IMR-90 (cell line): ENCODE data around the gene MOXD1. TPM values are rescaled to one million over a fixed set of nuclear protein-coding genes. Genes with fewer than 3 reads are reported as not detected.

ENCODE experiments used
- ATAC-seq: fragments of 200-7000 bp; cut with Tn5 transposase; 2 replicates; pipeline ENCODE4 v1.9.1; 2020; ENCODE audit warnings: low read depth, mild to moderate bottlenecking, moderate library complexity
- BruUV-seq: library from RNA; stranded (reverse); fragments of 400-500 nt; replicated peaks from 2 replicates; lab custom pipeline; 2021; lab: Mats Ljungman, UMichigan
- CTCF ChIA-PET: fragments of 300-600 bp; formaldehyde crosslinking; extraction: SDS; loops from one replicate; lab custom pipeline; 2021; ENCODE audit warnings: antibody characterized with exemption; lab: Yijun Ruan, JAX
- POLR2A ChIA-PET: fragments of 300-600 bp; sonication (Branson Sonifier 250); formaldehyde crosslinking; loops from one replicate; lab custom pipeline; 2022; ENCODE audit warnings: antibody characterized with exemption; ENCODE audit not compliant: unreplicated experiment; lab: Charles Lee
- DNase-seq: peaks from one replicate; pipeline ENCODE4 v3.0.0; 2013
- H2AFZ ChIP-seq: replicated peaks from 2 replicates; pipeline ENCODE3; 2013; ENCODE audit warnings: low read length, mild to moderate bottlenecking; ENCODE audit not compliant: poor library complexity
- H2AK5ac ChIP-seq: 2 replicates; pipeline ENCODE4 v1.6.1; 2013; ENCODE audit warnings: low read depth, low read length, inconsistent platforms
- H2AK9ac ChIP-seq: replicated peaks from 2 replicates; pipeline ENCODE3; 2013; ENCODE audit warnings: mild to moderate bottlenecking, low read depth, low read length, moderate library complexity; ENCODE audit not compliant: poor library complexity
- H2BK120ac ChIP-seq: 2 replicates; pipeline ENCODE4 v1.6.1; 2013; ENCODE audit warnings: low read depth, low read length, inconsistent platforms
- H2BK15ac ChIP-seq: 3 replicates; pipeline ENCODE4 v1.6.1; 2013; ENCODE audit warnings: low read depth, low read length, inconsistent platforms
- H2BK20ac ChIP-seq: 2 replicates; pipeline ENCODE4 v1.6.1; 2013; ENCODE audit warnings: low read depth, mild to moderate bottlenecking, inconsistent platforms, low read length, moderate library complexity
- H2BK5ac ChIP-seq: 2 replicates; pipeline ENCODE4 v1.6.1; 2013; ENCODE audit warnings: mild to moderate bottlenecking, low read depth, low read length, inconsistent platforms; ENCODE audit not compliant: poor library complexity, severe bottlenecking
- H3K14ac ChIP-seq: replicated peaks from 2 replicates; pipeline ENCODE4 v1.6.1; 2013; ENCODE audit warnings: low read depth, low read length, inconsistent platforms
- H3K18ac ChIP-seq: 2 replicates; pipeline ENCODE4 v1.6.1; 2013; ENCODE audit warnings: low read depth, low read length, control low read depth
- H3K23ac ChIP-seq: 2 replicates; pipeline ENCODE4 v1.6.1; 2013; ENCODE audit warnings: low read depth, low read length, inconsistent platforms
- H3K27ac ChIP-seq: 2 replicates; pipeline ENCODE4 v1.5.1; 2013; ENCODE audit warnings: mild to moderate bottlenecking, control low read depth, low read length; ENCODE audit not compliant: insufficient read depth
- H3K27me3 ChIP-seq: 2 replicates; pipeline ENCODE4 v1.6.1; 2013; ENCODE audit warnings: low read length; ENCODE audit not compliant: control insufficient read depth, insufficient read depth
- H3K36me3 ChIP-seq: 2 replicates; pipeline ENCODE4 v1.6.1; 2013; ENCODE audit warnings: low read length, mixed read lengths; ENCODE audit not compliant: control insufficient read depth, insufficient read depth
- H3K4ac ChIP-seq: 2 replicates; pipeline ENCODE4 v1.6.1; 2013; ENCODE audit warnings: low read depth, low read length, inconsistent platforms
- H3K4me1 ChIP-seq: 2 replicates; pipeline ENCODE4 v1.6.1; 2013; ENCODE audit warnings: low read length, mixed read lengths; ENCODE audit not compliant: control insufficient read depth, insufficient read depth
- H3K4me2 ChIP-seq: 2 replicates; pipeline ENCODE4 v1.6.1; 2013; ENCODE audit warnings: low read depth, mild to moderate bottlenecking, control low read depth, low read length, moderate library complexity
- H3K4me3 ChIP-seq: 2 replicates; pipeline ENCODE4 v1.5.1; 2013; ENCODE audit warnings: low read depth, mild to moderate bottlenecking, control low read depth, low read length, moderate library complexity; ENCODE audit not compliant: insufficient read depth
- H3K56ac ChIP-seq: 2 replicates; pipeline ENCODE4 v1.6.1; 2013; ENCODE audit warnings: low read length, inconsistent platforms; ENCODE audit not compliant: insufficient read depth; ENCODE audit errors: extremely low read depth
- H3K79me1 ChIP-seq, 2 experiments: 2 replicates each; pipeline ENCODE4 v1.6.1; 2013; ENCODE audit warnings: low read length in 2 of 2, inconsistent platforms in 1 of 2, low read depth in 1 of 2
- H3K9ac ChIP-seq: 2 replicates; pipeline ENCODE4 v1.6.1; 2013; ENCODE audit warnings: low read depth, low read length, control low read depth
- H3K9me1 ChIP-seq: 2 replicates; pipeline ENCODE4 v1.6.1; 2013; ENCODE audit warnings: low read length, inconsistent platforms; ENCODE audit not compliant: insufficient read depth
- H3K9me3 ChIP-seq: 2 replicates; pipeline ENCODE4 v1.6.1; 2013; ENCODE audit warnings: low read length; ENCODE audit not compliant: control insufficient read depth, insufficient read depth
- H4K20me1 ChIP-seq: 2 replicates; pipeline ENCODE4 v1.6.1; 2013; ENCODE audit warnings: low read length, inconsistent platforms; ENCODE audit not compliant: insufficient read depth
- H4K5ac ChIP-seq: 2 replicates; pipeline ENCODE4 v1.6.1; 2013; ENCODE audit warnings: mild to moderate bottlenecking, low read depth, low read length, control low read depth
- H4K8ac ChIP-seq, 2 experiments: 2 replicates each; pipeline ENCODE4 v1.6.1; 2013; ENCODE audit warnings: low read depth in 2 of 2, low read length in 2 of 2, control low read depth in 1 of 2, inconsistent platforms in 1 of 2
- H4K91ac ChIP-seq: 2 replicates; pipeline ENCODE4 v1.6.1; 2013; ENCODE audit warnings: low read depth, low read length, inconsistent platforms; ENCODE audit not compliant: insufficient read depth
- BHLHE40 ChIP-seq: fragments of 150-350 bp; IDR thresholded peaks from 2 replicates; pipeline ENCODE4 v1.6.1; 2016; ENCODE audit warnings: mild to moderate bottlenecking, low read depth, low read length
- CEBPB ChIP-seq: IDR thresholded peaks from 2 replicates; pipeline ENCODE4 v1.6.1; 2012; ENCODE audit warnings: low read depth, low read length, improper control_type of control experiment
- FOS ChIP-seq: fragments of 150-350 bp; IDR thresholded peaks from 2 replicates; pipeline ENCODE4 v1.6.1; 2016; ENCODE audit warnings: low read depth, low read length
- MAFK ChIP-seq: IDR thresholded peaks from 2 replicates; pipeline ENCODE4 v1.6.1; 2012; ENCODE audit warnings: low read depth, low read length, improper control_type of control experiment
- MAZ ChIP-seq: IDR thresholded peaks from 2 replicates; pipeline ENCODE4 v1.6.1; 2012; ENCODE audit warnings: low read depth, mild to moderate bottlenecking, low read length, improper control_type of control experiment, moderate library complexity, borderline replicate concordance
- MXI1 ChIP-seq: IDR thresholded peaks from 2 replicates; pipeline ENCODE4 v1.6.1; 2012; ENCODE audit warnings: low read depth, mild to moderate bottlenecking, low read length, moderate library complexity, borderline replicate concordance
- POLR2A ChIP-seq: IDR thresholded peaks from 2 replicates; pipeline ENCODE4 v1.6.1; 2012; ENCODE audit warnings: mild to moderate bottlenecking, low read depth, low read length
- RCOR1 ChIP-seq: IDR thresholded peaks from 2 replicates; pipeline ENCODE4 v1.6.1; 2012; ENCODE audit warnings: mild to moderate bottlenecking, low read length, improper control_type of control experiment; ENCODE audit not compliant: insufficient replicate concordance
- RFX5 ChIP-seq: IDR thresholded peaks from 2 replicates; pipeline ENCODE4 v1.8.0; 2012; ENCODE audit warnings: low read depth, mild to moderate bottlenecking, low read length, moderate library complexity
- SMC3 ChIP-seq: fragments of 150-350 bp; IDR thresholded peaks from 2 replicates; pipeline ENCODE4 v1.6.1; 2016; ENCODE audit warnings: low read depth, mild to moderate bottlenecking, antibody characterized with exemption, low read length, moderate library complexity
- WGBS, 2 experiments: methylation state at CpG; one replicate each; pipeline versions ENCODE4 v1.1.5 to v1.1.7; 2013; ENCODE audit warnings: missing lambda C conversion rate in 2 of 2; ENCODE audit not compliant: insufficient read length in 1 of 2; ENCODE audit errors: extremely low coverage in 2 of 2; 5-methylcytosine and 5-hydroxymethylcytosine counted together
- dilution Hi-C: fragments of 300-500 bp; cut with HindIII; formaldehyde crosslinking; loops from one replicate; pipeline ENCODE4 v1.14.3; 2018; ENCODE audit warnings: low sequenced_read_pairs; ENCODE audit not compliant: unreplicated experiment
- in situ Hi-C: fragments of 300-500 bp; cut with MboI; formaldehyde crosslinking; loops from 3 replicates; pipeline ENCODE4 v1.14.3; 2019; ENCODE audit warnings: low sequenced_read_pairs, inconsistent platforms, mixed read lengths
- intact Hi-C: fragments of 100-400 bp; cut with micrococcal nuclease; formaldehyde crosslinking; loops from 2 replicates; pipeline ENCODE4 v1.10.0; 2022
- polyA plus RNA-seq, 3 experiments: library from polyadenylated mRNA; depleted of rRNA; stranded (reverse); fragments of >200 nt; gene quantifications; 2 replicates each; pipeline ENCODE4 v1.2.3, GENCODE V29; 2012; ENCODE audit warnings: low replicate concordance in 1 of 3
- total RNA-seq: library from RNA; depleted of rRNA; stranded (reverse); fragments of >200 nt; gene quantifications from 2 replicates; pipeline ENCODE4 v1.2.3, GENCODE V29; 2012
- TF ChIP-seq, protein P1 (sequence below): fragments of 150-350 bp; IDR thresholded peaks from 2 replicates; pipeline ENCODE4 v1.6.1; 2017; ENCODE audit warnings: mild to moderate bottlenecking, antibody characterized with exemption, low read length, low read depth
- TF ChIP-seq, protein P2 (sequence below): fragments of 150-350 bp; IDR thresholded peaks from 2 replicates; pipeline ENCODE4 v1.6.1; 2016; ENCODE audit warnings: low read depth, mild to moderate bottlenecking, low read length, moderate library complexity, borderline replicate concordance

The MOXD1 gene
- total and polyA plus RNA-seq, 2 of the 4 experiments (the other 2 are of a cell fraction): 10.0 to 19.4 TPM

DNA sequence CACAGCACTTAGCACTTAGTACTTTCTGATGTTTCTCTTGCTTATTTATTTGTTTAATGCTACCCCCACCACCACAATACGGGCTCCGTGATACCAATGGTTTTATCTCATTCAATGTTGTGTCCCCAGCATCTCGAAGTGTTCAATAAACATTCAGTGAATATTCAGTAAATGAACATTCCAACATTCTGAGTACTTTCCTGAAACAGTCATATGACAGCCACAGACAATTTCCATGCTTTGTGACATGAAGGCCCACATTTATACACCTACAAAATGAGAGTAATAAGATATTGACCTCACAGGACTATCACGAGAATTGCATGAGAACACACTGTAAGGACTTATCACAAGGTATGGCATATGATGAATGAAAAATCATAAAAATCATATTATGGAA lies 10.8 kb downstream of the MOXD1 start:
- Histone ChIP-seq H4K8ac (peak overlapping the region in 1 of 2 experiments; percentile 63; a peak in 2 of 4 replicates), H3K23ac (peak overlapping the region; percentile 36; the same call in 1 of the 2 replicates), H4K20me1 (no peaks in the 10 kb centered on the region), H3K4me1 (peaks cover 14% of the 10 kb centered on the region), H3K9me3 (no peaks in the 10 kb centered on the region), H3K4me3 (no peak overlapping the region), H3K36me3 (no peaks in the 10 kb centered on the region), H3K9ac (no peak overlapping the region), H2BK20ac (peak overlapping the region; percentile 43; the same call in 1 of the 2 replicates), H3K14ac (peak overlapping the region; percentile 52; the same call in 1 of the 2 replicates), H2BK15ac (peak overlapping the region; percentile 22; the same call in 2 of the 3 replicates), H3K4me2 (peak overlapping the region; percentile 40; the same call in 1 of the 2 replicates), H2AK5ac (peak overlapping the region; percentile 32; the same call in 1 of the 2 replicates), H2BK120ac (peak overlapping the region; percentile 78; the same call in 1 of the 2 replicates), H3K4ac (peak overlapping the region; percentile 37; the same call in 1 of the 2 replicates), H3K18ac (peak overlapping the region; percentile 88), H4K5ac (peak overlapping the region; percentile 62), H2AFZ (no peak overlapping the region), H3K27ac (no peak overlapping the region), H3K79me1 (peaks cover 13 to 30% of the 10 kb centered on the region in 2 experiments; a peak in 3 of 4 replicates), H2BK5ac (peak overlapping the region; percentile 83), H4K91ac (no peak overlapping the region), H3K27me3 (no peaks in the 10 kb centered on the region), H3K56ac (no peak overlapping the region), H3K9me1 (peaks cover 4% of the 10 kb centered on the region; the same call in 1 of the 2 replicates), H2AK9ac (no peak overlapping the region)
- CTCF ChIA-PET: interaction anchor here (1.5 kb wide), 1 partner anchor 110 kb away, joined by 4 read pairs; no protein-coding TSS in a partner anchor
- ATAC-seq (no peak), DNase-seq (no peak)
- no TSS peak for BruUV-seq
- in situ Hi-C loops (no loop called here), intact Hi-C loops (loop anchor here (2.0 kb wide), 1 partner anchor 90 kb away; no protein-coding TSS in a partner anchor), dilution Hi-C loops (no loop called here)
- WGBS, 2 experiments: 22% methylated on average over 3 of the region's 4 CpGs; no CpG with 5 or more reads in 1 of the 2 experiments
- TF ChIP-seq MAFK: no peak
- TF ChIP-seq FOS: no peak
- TF ChIP-seq, protein P1, sequence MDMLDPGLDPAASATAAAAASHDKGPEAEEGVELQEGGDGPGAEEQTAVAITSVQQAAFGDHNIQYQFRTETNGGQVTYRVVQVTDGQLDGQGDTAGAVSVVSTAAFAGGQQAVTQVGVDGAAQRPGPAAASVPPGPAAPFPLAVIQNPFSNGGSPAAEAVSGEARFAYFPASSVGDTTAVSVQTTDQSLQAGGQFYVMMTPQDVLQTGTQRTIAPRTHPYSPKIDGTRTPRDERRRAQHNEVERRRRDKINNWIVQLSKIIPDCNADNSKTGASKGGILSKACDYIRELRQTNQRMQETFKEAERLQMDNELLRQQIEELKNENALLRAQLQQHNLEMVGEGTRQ: no peak
- no peak for TF ChIP-seq SMC3
- TF ChIP-seq BHLHE40: no peak
- TF ChIP-seq RFX5: no peak
- no peak for TF ChIP-seq POLR2A
- no peak for TF ChIP-seq RCOR1
- no peak for TF ChIP-seq CEBPB
- no peak for TF ChIP-seq MAZ
- TF ChIP-seq, protein P2, sequence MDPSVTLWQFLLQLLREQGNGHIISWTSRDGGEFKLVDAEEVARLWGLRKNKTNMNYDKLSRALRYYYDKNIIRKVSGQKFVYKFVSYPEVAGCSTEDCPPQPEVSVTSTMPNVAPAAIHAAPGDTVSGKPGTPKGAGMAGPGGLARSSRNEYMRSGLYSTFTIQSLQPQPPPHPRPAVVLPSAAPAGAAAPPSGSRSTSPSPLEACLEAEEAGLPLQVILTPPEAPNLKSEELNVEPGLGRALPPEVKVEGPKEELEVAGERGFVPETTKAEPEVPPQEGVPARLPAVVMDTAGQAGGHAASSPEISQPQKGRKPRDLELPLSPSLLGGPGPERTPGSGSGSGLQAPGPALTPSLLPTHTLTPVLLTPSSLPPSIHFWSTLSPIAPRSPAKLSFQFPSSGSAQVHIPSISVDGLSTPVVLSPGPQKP: no peak
- TF ChIP-seq MXI1: no peak
- POLR2A ChIA-PET: no interaction called here
